Measurements from ENCODE around the gene TSSK1B.

The TSSK1B gene

GRCh38 chr5:113394658-113395057 is 40.1 kb downstream of the TSSK1B start:
- no peak for DNase-seq

DNA sequence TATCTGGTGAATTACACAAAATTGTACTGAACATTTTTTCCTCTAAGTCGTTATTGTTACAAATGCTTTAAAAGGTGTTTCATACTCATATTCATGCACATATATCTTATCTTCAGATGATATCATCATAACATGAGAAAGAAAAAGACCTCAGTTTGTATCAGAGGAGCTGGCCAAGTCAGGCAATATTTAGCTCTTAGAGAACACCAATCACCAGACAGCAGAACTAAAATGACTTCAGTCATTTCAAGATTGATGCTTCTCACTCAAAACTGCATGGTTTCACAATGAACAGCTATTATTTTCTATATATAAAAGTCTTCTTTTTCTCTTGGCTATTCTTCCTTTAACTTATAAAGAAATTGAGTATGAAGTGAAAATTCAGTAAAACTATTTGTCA is 44.6 kb downstream of the TSSK1B start:
- no peak for DNase-seq

DNA sequence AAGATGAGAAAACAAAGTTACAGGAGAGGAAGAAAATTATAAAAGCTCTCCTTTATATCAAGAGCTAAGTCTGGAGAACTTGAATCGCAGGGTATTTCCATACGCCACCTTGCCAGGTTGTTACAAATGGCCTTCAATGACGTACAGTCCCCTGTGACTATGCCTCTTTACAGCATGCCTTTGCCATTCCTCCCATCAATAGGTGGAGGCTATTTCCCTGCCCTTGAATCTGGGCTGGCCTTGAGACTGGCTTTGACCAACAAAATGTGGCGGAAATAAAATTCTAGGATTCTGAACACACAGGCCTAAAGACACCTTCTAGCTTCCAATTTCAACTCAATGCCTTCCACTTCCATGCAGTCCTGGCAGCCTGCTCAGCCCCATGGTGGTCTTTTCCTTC is 45.7 kb downstream of the TSSK1B start:
- DNase-seq: no peak

DNA sequence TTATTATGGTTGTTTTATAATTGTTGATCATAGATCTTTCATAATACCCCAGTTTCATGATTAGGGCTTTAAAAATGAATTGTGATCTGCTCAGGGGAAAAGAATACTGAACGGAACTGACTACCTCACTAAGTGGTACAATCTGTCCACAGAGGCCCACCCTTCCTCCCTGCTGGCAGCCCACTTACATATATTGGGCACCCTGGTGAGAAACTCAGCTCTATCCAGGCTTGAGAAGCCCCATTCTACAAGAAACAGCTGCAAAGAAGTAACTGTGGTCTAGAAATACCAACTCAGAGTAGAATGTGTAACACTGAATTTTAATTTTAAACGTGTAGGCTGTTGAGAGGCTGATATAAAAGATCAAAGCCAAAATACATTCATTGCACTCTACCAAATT is 46.9 kb downstream of the TSSK1B start:
- no peak for DNase-seq

GRCh38 chr5:113384782-113385285 is 50.0 kb downstream of the TSSK1B start:
- no peak for DNase-seq

- DNase-seq: no peak
Observed at GRCh38 chr5:113382731-113383130, 52.1 kb downstream of the TSSK1B start.
